ENCODE results near the gene DNAH3.

DNA sequence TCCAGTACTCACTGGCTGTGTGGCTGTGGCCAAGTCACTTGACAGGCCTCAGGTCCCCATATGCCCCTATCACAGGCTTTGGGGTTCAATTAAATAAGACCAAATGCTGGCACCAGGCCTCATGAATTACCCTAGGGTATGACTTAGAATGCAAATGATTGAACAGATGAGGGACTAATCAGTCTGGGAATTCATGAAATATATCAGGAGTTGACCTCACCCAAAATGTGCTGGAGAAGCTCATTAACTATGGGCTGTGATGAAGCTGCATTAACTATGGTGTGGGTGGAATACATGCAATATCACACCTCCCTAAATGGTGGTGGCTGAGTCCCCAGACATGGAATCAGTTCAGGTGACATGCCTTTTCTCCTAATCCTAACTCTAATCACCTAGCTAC is 72.1 kb downstream of the DNAH3 start:
- no peak for TF ChIP-seq POLR2A (IDR thresholded peaks at IDR 0.05)
- TF ChIP-seq, protein P1, sequence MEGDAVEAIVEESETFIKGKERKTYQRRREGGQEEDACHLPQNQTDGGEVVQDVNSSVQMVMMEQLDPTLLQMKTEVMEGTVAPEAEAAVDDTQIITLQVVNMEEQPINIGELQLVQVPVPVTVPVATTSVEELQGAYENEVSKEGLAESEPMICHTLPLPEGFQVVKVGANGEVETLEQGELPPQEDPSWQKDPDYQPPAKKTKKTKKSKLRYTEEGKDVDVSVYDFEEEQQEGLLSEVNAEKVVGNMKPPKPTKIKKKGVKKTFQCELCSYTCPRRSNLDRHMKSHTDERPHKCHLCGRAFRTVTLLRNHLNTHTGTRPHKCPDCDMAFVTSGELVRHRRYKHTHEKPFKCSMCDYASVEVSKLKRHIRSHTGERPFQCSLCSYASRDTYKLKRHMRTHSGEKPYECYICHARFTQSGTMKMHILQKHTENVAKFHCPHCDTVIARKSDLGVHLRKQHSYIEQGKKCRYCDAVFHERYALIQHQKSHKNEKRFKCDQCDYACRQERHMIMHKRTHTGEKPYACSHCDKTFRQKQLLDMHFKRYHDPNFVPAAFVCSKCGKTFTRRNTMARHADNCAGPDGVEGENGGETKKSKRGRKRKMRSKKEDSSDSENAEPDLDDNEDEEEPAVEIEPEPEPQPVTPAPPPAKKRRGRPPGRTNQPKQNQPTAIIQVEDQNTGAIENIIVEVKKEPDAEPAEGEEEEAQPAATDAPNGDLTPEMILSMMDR (IDR thresholded peaks at IDR 0.05), result no peak

Measured in testis (tissue), 2 donors.